DLD1 (cell line): ENCODE measurements around the gene UTS2R.

Source experiments
- in situ Hi-C: cut with HindIII; loops from 2 replicates; pipeline ENCODE4 v1.10.0; 2017; ENCODE audit warnings: low sequenced_read_pairs

UTS2R gene

GRCh38 chr17:82371333-82372248 is at the start of gene UTS2R:
Gene UTS2R, plus strand, starts transcription at chr17:82371765. Its CDS starts 2,560 bp downstream, at chr17:82374325.
- in situ Hi-C loops = no loop called here

- in situ Hi-C loops = no loop called here
Measured at GRCh38 chr17:82321947-82322466, 49.6 kb upstream of the UTS2R start.

DNA sequence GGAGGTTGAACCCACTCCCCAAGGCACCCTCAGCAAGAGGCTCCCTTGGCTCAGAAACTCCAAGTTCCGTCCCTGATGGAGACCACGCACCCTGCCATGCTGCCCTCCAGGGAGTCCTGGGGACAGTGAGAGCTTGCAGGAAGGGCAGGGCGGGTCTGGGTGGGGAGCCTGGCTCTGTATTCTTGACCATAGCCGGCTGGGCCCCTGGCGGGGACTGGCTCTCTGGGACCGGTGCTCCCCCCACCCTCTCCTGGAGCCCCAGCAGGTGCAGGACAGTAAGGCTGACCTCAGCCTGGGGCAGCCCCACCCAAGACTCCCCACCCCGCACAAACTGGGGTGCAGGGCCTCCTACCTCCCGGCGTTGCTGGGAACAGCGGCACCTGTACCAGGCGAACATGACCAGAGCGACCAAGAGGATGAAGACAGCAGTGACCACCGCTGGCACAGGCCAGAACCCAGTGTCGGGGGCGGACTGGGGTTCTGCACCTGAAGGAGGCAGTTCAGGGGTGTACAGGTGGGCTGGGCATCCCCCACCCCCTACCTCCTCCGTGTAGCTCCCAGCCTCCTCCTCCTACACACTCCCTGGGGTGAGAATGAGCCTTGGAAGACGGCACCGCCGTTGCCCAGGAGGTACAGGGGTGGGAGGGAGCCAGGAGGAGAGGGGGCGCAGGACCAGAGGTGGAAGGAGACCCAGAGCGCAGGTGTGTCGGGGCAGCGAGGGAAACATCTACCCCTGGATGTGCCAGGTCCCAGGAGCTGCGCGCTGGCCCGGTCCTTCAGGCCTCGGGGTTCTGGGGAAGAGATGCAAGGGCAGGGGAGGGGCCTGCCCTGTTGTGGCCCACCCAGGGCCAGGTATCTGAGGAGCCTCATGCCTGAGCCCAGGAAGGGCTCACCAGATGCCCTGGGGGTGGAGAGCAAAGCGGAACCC is 48.8 kb upstream of the UTS2R start:
- in situ Hi-C loops = no loop called here

DNA sequence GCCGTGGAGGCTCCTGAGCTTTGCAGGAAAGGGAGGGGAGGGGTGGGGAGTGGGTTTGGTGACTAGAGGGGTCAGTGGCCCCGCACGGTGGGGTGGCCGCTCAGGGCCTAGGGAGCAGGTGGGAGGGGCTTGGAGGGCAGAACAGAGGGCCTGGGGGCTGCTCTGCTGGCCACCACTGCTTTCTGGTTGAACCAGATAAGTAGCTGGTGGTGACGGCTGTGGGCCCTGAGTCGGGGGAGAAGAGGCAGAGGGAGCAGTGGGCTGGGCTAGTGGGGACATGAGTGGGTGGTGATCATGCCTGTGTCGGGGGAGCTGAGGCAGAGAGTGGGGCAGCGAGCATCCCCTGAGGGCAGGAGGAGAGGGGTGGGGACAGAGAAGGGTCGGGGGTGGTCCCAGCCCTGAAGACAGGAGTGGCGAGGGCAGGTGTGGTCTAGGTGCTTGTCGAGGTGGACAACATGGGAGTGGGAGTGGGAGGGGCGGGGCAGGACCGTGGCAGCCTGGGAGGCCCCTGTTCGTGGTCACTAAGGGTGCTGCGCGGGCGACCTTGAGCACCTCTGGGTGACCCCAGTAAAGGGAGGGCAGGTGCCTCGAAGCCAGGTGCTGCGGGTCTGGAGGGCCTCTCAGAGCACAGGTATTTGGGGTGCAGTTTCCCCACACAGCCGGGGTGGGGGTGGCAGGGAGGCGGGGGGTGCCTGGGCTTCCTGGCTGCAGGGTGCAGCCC is 47.9 kb upstream of the UTS2R start:
- in situ Hi-C loops = no loop called here

- in situ Hi-C loops = no loop called here
Measured at GRCh38 chr17:82324566-82325285, 46.8 kb upstream of the UTS2R start.

- in situ Hi-C loops = no loop called here
Measured at GRCh38 chr17:82325286-82326180, 46.0 kb upstream of the UTS2R start.

- in situ Hi-C loops = no loop called here
Measured at GRCh38 chr17:82327289-82327688, 44.3 kb upstream of the UTS2R start.

DNA sequence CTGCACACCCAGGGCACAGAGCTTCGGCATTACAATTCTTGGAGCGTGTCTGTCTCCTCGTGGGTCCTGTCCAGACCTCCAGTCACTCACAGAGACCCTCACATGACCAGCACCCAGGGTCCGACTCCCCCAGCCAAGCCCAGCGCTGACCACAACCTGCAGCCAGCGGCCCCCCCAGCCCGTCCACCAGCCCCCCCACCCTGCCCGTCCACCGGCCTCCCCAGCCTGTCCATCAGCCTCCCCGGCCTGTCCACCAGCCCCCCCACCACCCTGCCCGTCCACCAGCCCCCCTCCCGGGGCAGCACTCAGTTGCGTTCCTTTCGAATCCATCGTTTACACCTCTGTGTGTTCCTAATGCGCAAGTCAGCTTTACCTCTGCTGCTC is 43.8 kb upstream of the UTS2R start:
- in situ Hi-C loops = no loop called here

- in situ Hi-C loops = no loop called here
Measured at GRCh38 chr17:82328141-82328993, 43.2 kb upstream of the UTS2R start.

DNA sequence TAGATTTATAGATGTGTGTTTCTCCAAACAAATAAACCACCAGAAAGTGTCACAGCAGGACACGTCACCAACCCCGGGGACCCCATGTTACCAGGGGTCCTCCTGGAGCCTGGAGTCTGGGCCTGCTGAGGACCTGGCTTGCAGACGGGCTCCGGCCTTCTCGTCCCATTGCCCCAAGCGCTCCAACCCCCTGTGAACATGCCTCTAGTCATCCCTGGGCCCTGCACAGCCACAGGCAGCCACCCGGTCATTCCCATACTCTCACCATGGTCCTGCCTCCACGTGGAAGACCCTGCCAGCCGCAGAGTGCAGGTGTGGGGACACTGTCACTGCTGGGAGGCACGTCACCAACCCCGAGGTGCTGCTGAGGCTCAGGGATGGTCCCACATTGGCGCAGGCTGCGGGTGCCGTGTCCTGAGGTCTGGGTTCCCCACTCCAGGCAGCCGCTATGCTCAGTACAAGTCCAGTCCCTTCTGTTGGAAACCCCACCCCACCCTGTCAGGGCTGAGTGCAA is 42.5 kb upstream of the UTS2R start:
- in situ Hi-C loops = no loop called here

- in situ Hi-C loops = no loop called here
Measured at GRCh38 chr17:82329683-82330321, 41.8 kb upstream of the UTS2R start.

DNA sequence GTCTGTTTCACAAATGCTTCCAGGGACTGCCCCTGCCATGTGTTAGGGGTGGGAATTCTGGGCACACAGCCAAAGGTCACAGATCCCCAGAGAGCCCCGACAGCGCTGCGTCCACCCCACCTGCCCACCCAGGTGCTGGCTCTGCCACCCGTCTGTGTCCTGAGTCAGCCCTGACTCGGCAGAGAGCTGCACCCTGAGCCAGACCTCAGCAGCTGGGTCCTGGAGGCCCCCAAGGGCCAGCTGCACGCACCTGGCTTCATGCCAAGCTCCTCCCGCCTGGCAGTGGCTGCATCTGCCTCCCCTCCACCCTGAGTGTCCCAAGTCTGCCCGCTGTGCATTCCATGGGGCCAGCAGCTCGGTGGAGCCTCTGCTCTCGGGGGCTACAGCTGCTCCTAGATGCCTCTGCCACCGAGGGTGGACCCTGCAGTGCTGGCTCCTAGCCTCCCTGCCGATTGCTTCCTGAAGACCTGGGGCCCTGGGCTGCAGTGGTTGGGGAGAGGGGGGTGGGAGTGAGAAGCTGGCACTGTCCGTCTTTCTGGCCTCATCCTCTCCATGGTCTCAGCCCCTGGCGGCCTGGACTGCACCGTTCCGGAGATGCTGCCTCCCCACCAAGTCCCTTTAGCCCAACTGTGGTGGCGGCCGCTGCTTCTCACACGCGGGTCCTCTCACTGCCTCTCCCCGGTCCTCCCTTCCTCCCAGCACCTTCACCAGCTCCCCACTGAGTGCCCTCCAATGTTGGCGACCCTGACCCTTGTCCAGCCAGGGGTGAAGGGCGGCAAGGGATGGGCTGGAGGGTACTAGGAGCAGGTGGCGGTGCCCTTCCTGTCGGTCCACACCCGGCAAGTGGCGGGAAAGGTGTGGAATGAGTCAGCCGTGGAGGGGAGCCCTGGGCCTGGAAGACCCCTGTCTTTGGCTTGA is 41.0 kb upstream of the UTS2R start:
- in situ Hi-C loops = no loop called here

DNA sequence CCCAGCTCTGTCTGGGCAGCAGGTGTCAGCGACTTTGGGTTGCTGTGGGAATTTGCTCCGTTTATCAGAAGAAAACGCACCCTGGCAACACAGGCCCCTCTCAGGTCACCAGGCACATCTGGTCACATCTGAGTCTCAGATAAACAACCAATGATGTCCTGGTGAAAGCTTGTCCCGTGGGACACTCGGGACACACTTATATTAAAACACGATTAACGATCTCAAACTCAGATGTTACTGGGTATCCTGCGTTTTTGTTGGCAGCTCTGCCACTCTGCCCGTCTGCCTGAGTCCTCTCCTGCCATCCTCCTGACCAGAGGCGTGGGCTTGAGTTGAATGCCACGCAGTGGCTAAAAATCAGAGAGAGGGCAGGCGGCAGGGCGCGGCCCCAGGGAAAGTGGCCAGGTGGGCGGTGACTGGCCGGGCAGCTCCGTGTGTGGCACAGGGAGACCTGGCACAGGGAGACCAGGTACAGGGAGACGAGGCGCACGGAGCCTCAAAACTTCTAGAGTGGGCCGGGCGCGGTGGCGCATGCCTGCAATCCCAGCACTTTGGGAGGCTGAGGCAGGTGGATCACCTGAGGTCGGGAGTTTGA is 40.1 kb upstream of the UTS2R start:
- in situ Hi-C loops = no loop called here

DNA sequence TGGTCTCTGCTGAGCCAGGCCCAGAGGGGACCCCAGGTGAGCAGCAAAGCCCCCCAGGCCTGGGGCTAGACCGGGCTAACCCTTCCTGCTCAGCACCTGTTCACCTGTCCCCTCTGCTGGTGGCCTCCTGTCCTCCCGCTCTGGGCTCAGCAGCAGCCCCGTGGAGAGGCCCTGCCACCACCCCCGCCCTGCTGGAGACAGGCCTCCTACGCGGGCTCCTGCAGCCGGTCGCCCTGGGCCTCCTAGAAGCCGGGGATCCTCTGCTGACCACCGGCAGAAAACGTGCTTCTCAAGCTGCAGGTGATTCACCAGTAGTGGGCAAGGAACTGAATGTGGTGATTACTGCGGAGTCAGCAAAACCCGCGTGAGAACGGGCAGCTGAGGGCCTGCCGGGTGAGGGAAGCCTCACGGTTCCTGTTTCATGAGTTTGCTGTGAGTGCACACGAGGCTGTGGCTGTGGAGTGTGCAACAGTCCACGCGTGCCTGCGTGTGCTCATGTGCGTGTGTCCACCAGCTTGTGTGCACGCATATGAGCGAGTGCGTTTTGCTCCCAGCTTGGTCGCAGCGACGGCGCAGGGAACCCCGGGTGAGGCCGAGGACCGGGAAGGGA is 38.8 kb upstream of the UTS2R start:
- in situ Hi-C loops = no loop called here

DNA sequence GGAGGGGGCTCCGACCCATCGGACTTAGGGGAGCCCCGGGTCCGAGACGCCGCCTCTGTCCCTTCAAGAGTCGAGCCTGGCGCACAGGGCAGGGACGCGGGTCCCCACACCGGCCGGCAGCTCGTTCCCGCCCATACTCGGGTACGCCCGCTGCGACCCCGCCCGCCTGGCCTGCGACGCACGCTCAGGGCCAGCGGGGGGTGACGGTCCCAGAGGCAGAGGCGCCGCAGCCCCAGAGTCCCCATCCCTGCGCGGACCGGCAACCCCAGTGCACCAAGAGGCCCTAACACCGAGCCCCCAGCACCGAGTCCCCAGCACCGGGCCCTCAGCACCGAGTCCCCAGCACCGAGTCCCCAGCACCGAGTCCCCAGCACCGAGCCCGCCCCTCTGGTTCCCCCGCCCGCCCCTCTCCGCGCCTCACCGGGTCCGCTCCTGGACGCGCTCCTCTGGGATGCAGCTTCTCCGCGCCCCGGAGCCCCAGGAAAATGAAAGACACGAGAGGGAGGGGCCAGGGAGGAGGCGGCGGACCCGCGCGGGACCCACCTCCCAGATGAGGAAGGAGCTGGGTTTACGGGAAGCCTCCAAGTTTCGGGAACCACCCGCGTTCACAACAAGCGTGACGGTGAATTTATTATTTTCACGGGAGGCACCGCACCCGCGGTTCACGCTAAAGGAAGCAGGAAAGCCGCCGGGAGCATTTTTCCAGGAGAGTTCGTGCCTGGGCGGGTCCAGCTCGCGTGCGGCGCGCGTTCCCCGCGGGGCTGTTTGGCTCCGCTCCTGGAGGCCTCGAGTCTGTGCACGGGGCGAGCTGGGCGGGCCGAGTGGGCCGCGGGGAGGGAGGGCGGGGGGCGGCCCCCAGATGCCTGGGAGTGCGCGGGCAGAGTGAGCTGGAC is 38.0 kb upstream of the UTS2R start, which contains the start of gene SECTM1:
SECTM1 (minus strand) TSS at position 488 of the 893 bp plus-strand sequence. CDS start 6,526 bp downstream, outside the sequence.
- in situ Hi-C loops = no loop called here
